H1 (cell line): Measurements from ENCODE around the gene SEC14L5. TPM values are rescaled to one million over a fixed set of nuclear protein-coding genes. Genes with fewer than 3 reads are reported as not detected.

Source experiments
- CTCF ChIA-PET: fragments of 300-600 bp; sonication (Branson Sonifier 250); formaldehyde crosslinking; loops from one replicate; lab custom pipeline; 2021; ENCODE audit not compliant: partially characterized antibody; lab: Charles Lee
- POLR2A ChIA-PET: fragments of 300-600 bp; sonication (Branson Sonifier 250); formaldehyde crosslinking; loops from one replicate; lab custom pipeline; 2021; ENCODE audit warnings: inconsistent platforms; ENCODE audit not compliant: partially characterized antibody; lab: Charles Lee
- DNase-seq, 2 experiments: peaks; one replicate each; pipeline versions ENCODE4 v3.0.0 to v3.0.0-alpha.2; 2010 to 2022; ENCODE audit warnings: low spot score in 2 of 2, low read depth in 1 of 2, mixed read lengths in 1 of 2
- FAIRE-seq: peaks from 2 replicates; lab custom pipeline; 2011; peaks lifted over from hg19 to GRCh38; lab: Jason Lieb, UNC
- H2AFZ ChIP-seq: 2 replicates; pipeline ENCODE4 v1.8.1; 2012; ENCODE audit warnings: low read length, inconsistent platforms
- H2AK5ac ChIP-seq: 2 replicates; pipeline ENCODE4 v1.6.1; 2013; ENCODE audit warnings: low read depth, low read length
- H2BK120ac ChIP-seq: replicated peaks from 2 replicates; pipeline ENCODE3; 2013; ENCODE audit warnings: low read depth, low read length, inconsistent platforms
- H2BK12ac ChIP-seq: 2 replicates; pipeline ENCODE4 v1.6.1; 2013; ENCODE audit warnings: low read depth, low read length
- H2BK15ac ChIP-seq: 2 replicates; pipeline ENCODE4 v1.6.1; 2013; ENCODE audit warnings: low read length
- H2BK20ac ChIP-seq: 2 replicates; pipeline ENCODE4 v1.6.1; 2013; ENCODE audit warnings: low read length
- H2BK5ac ChIP-seq: 2 replicates; pipeline ENCODE4 v1.6.1; 2013; ENCODE audit warnings: low read depth, low read length
- H3K14ac ChIP-seq: 2 replicates; pipeline ENCODE4 v1.6.1; 2013; ENCODE audit warnings: inconsistent platforms; ENCODE audit not compliant: insufficient read length
- H3K18ac ChIP-seq: 2 replicates; pipeline ENCODE4 v1.6.1; 2013; ENCODE audit warnings: low read length; ENCODE audit errors: extremely low read depth
- H3K23ac ChIP-seq: 2 replicates; pipeline ENCODE4 v1.6.1; 2013; ENCODE audit warnings: inconsistent platforms; ENCODE audit not compliant: insufficient read length
- H3K23me2 ChIP-seq: 2 replicates; pipeline ENCODE4 v1.6.1; 2013; ENCODE audit warnings: low read depth, low read length
- H3K27ac ChIP-seq: 2 replicates; pipeline ENCODE4 v1.6.1; 2011; ENCODE audit warnings: low read depth, low read length, inconsistent platforms
- H3K27me3 ChIP-seq, 4 experiments: replicated peaks in 1 of 4; 1 replicate in 1 of 4; 2 replicates in 3 of 4; pipeline versions ENCODE4 v1.6.1 to v1.8.1; 2011 to 2013; ENCODE audit warnings: low read length in 3 of 4, mild to moderate bottlenecking in 3 of 4, inconsistent platforms in 2 of 4, mixed read lengths in 2 of 4, moderate library complexity in 1 of 4; ENCODE audit not compliant: control insufficient read depth in 3 of 4, insufficient read depth in 3 of 4; ENCODE audit errors: extremely low read depth in 1 of 4
- H3K36me3 ChIP-seq, 4 experiments: 2 replicates each; pipeline versions ENCODE4 v1.6.1 to v1.8.1; 2011 to 2013; ENCODE audit warnings: mild to moderate bottlenecking in 4 of 4, low read length in 3 of 4, moderate library complexity in 2 of 4, control low read depth in 1 of 4, inconsistent platforms in 1 of 4; ENCODE audit not compliant: insufficient read depth in 4 of 4, control insufficient read depth in 2 of 4
- H3K4ac ChIP-seq: replicated peaks from 2 replicates; pipeline ENCODE3; 2013; ENCODE audit warnings: low read length, low read depth, mixed read lengths, inconsistent platforms; ENCODE audit not compliant: insufficient read length
- H3K4me1 ChIP-seq, 4 experiments: replicated peaks in 1 of 4; 1 replicate in 1 of 4; 2 replicates in 3 of 4; pipeline versions ENCODE4 v1.6.1 to v1.8.1; 2011 to 2013; ENCODE audit warnings: low read length in 3 of 4, inconsistent platforms in 2 of 4, mixed read lengths in 1 of 4; ENCODE audit not compliant: insufficient read depth in 4 of 4, control insufficient read depth in 3 of 4
- H3K4me2 ChIP-seq, 2 experiments: 2 replicates each; pipeline versions ENCODE4 v1.6.1 to v1.8.1; 2011 to 2013; ENCODE audit warnings: low read depth in 2 of 2, low read length in 2 of 2, control low read depth in 1 of 2, inconsistent platforms in 1 of 2, mild to moderate bottlenecking in 1 of 2; ENCODE audit not compliant: insufficient read depth in 1 of 2
- H3K4me3 ChIP-seq, 4 experiments: fragments of 200-600, 300-600 bp in 1 of 4; sonication (generic), shearing (Covaris generic), sonication (Bioruptor Twin) in 1 of 4; 2 replicates each; pipeline versions ENCODE4 v1.5.1 to v1.8.1; 2011 to 2016; ENCODE audit warnings: low read length in 4 of 4, low read depth in 3 of 4, control low read depth in 2 of 4, inconsistent platforms in 2 of 4, mild to moderate bottlenecking in 2 of 4, mixed read lengths in 1 of 4, moderate library complexity in 1 of 4; ENCODE audit not compliant: insufficient read depth in 2 of 4; ENCODE audit errors: extremely low read depth in 1 of 4
- H3K56ac ChIP-seq: replicated peaks from 2 replicates; pipeline ENCODE3; 2013; ENCODE audit warnings: low read depth, mild to moderate bottlenecking, mixed read lengths, low read length, inconsistent platforms; ENCODE audit not compliant: insufficient read length
- H3K79me1 ChIP-seq: 2 replicates; pipeline ENCODE4 v1.6.1; 2013; ENCODE audit warnings: low read depth, low read length, control low read depth
- H3K79me2 ChIP-seq, 2 experiments: 2 replicates each; pipeline versions ENCODE4 v1.6.1 to v1.8.1; 2012 to 2013; ENCODE audit warnings: low read length in 2 of 2, mild to moderate bottlenecking in 2 of 2, inconsistent platforms in 1 of 2; ENCODE audit not compliant: insufficient read depth in 2 of 2, control insufficient read depth in 1 of 2
- H3K9ac ChIP-seq, 4 experiments: replicated peaks in 1 of 4; 1 replicate in 1 of 4; 2 replicates in 3 of 4; pipeline versions ENCODE4 v1.6.1 to v1.8.1; 2011 to 2013; ENCODE audit warnings: low read depth in 3 of 4, low read length in 3 of 4, control low read depth in 2 of 4, mild to moderate bottlenecking in 2 of 4, moderate library complexity in 2 of 4, inconsistent platforms in 1 of 4; ENCODE audit errors: extremely low read depth in 1 of 4
- H3K9me3 ChIP-seq, 2 experiments: 2 replicates each; pipeline versions ENCODE4 v1.6.1 to v1.8.1; 2012 to 2013; ENCODE audit warnings: mild to moderate bottlenecking in 2 of 2, moderate library complexity in 2 of 2, control low read depth in 1 of 2, inconsistent platforms in 1 of 2, low read depth in 1 of 2, low read length in 1 of 2, mixed read lengths in 1 of 2; ENCODE audit not compliant: insufficient read depth in 2 of 2
- H4K20me1 ChIP-seq, 2 experiments: replicated peaks in 1 of 2; 2 replicates each; pipeline versions ENCODE3 to v1.8.1; 2011 to 2013; ENCODE audit warnings: inconsistent platforms in 2 of 2, low read length in 2 of 2, mild to moderate bottlenecking in 1 of 2; ENCODE audit not compliant: insufficient read depth in 2 of 2, control insufficient read depth in 1 of 2
- H4K5ac ChIP-seq: 2 replicates; pipeline ENCODE4 v1.6.1; 2013; ENCODE audit warnings: low read length, low read depth, mixed read lengths, inconsistent platforms; ENCODE audit not compliant: insufficient read length
- H4K8ac ChIP-seq: 2 replicates; pipeline ENCODE4 v1.8.0; 2013; ENCODE audit warnings: mild to moderate bottlenecking, moderate library complexity, low read length, inconsistent platforms; ENCODE audit not compliant: insufficient read depth; ENCODE audit errors: extremely low read depth
- H4K91ac ChIP-seq: replicated peaks from 2 replicates; pipeline ENCODE3; 2013; ENCODE audit warnings: low read length, mixed read lengths, inconsistent platforms; ENCODE audit not compliant: insufficient read length
- ATF3 ChIP-seq: IDR thresholded peaks from 2 replicates; pipeline ENCODE4 v1.6.1; 2011; ENCODE audit warnings: low read depth, mild to moderate bottlenecking, low read length; ENCODE audit not compliant: insufficient read depth
- CBX5 ChIP-seq: fragments of 300-800, 300-1000 bp; sonication (generic); IDR thresholded peaks from 2 replicates; pipeline ENCODE4 v1.7.1; 2016; ENCODE audit warnings: antibody characterized with exemption, low read length, low read depth
- CEBPB ChIP-seq: IDR thresholded peaks from 2 replicates; pipeline ENCODE4 v1.6.1; 2012; ENCODE audit warnings: low read depth, low read length
- CHD1 ChIP-seq: IDR thresholded peaks from 2 replicates; pipeline ENCODE4 v1.6.1; 2012; ENCODE audit warnings: low read depth, low read length, improper control_type of control experiment
- FOSL1 ChIP-seq: IDR thresholded peaks from 2 replicates; pipeline ENCODE4 v1.6.1; 2011; ENCODE audit warnings: mild to moderate bottlenecking, low read depth, low read length, moderate library complexity; ENCODE audit not compliant: insufficient read depth
- GTF2F1 ChIP-seq: IDR thresholded peaks from 2 replicates; pipeline ENCODE4 v1.6.1; 2012; ENCODE audit warnings: low read depth, low read length, improper control_type of control experiment, borderline replicate concordance
- JUN ChIP-seq: IDR thresholded peaks from 2 replicates; pipeline ENCODE4 v1.6.1; 2011; ENCODE audit warnings: low read depth, mild to moderate bottlenecking, improper control_type of control experiment, low read length
- RAD21 ChIP-seq, 2 experiments: IDR thresholded peaks in 1 of 2; conservative IDR thresholded peaks in 1 of 2; 2 replicates each; pipeline ENCODE4 v1.6.1; 2011; ENCODE audit warnings: low read depth in 2 of 2, low read length in 2 of 2, improper control_type of control experiment in 1 of 2, inconsistent platforms in 1 of 2, mild to moderate bottlenecking in 1 of 2, moderate library complexity in 1 of 2
- SP4 ChIP-seq: IDR thresholded peaks from 2 replicates; pipeline ENCODE4 v1.6.1; 2012; ENCODE audit warnings: low read length, inconsistent platforms
- SUZ12 ChIP-seq: fragments of 200-600 bp; sonication (generic); IDR thresholded peaks from 2 replicates; pipeline ENCODE4 v1.6.1; 2012; ENCODE audit warnings: mild to moderate bottlenecking, inconsistent platforms, low read length, moderate library complexity, mixed read lengths
- TAF1 ChIP-seq: IDR thresholded peaks from 2 replicates; pipeline ENCODE4 v1.6.1; 2011; ENCODE audit warnings: mild to moderate bottlenecking, low read depth, low read length
- TEAD4 ChIP-seq: IDR thresholded peaks from 2 replicates; pipeline ENCODE4 v1.6.1; 2012; ENCODE audit warnings: low read depth, low read length, inconsistent platforms, mixed read lengths
- YY1 ChIP-seq: IDR thresholded peaks from 2 replicates; pipeline ENCODE4 v1.6.1; 2011; ENCODE audit warnings: low read depth, mild to moderate bottlenecking, low read length
- WGBS, 2 experiments: shearing (Covaris generic) in 1 of 2; methylation state at CpG; one replicate each; pipeline versions ENCODE4 v1.1.6 to v1.1.7; 2013 to 2015; ENCODE audit warnings: low lambda C conversion rate in 2 of 2, mixed read lengths in 2 of 2, inconsistent platforms in 1 of 2, low coverage in 1 of 2, missing lambda C conversion rate in 1 of 2; ENCODE audit not compliant: insufficient replicate concordance in 2 of 2, insufficient coverage in 1 of 2, insufficient read length in 1 of 2; ENCODE audit errors: extremely low coverage in 1 of 2, missing lambda C conversion rate in 1 of 2; 5-methylcytosine and 5-hydroxymethylcytosine counted together
- polyA plus RNA-seq, 7 experiments: library from polyadenylated mRNA; depleted of rRNA in 3 of 7; stranded (reverse) in 5 of 7; unstranded in 2 of 7; fragments of >200 nt in 5 of 7; fragments of 200-250 nt in 2 of 7; gene quantifications; 1 replicate in 5 of 7; 2 replicates in 1 of 7; 4 replicates in 1 of 7; pipeline versions ENCODE4 v1.2.1 to v1.2.3, GENCODE V29; 2011 to 2013; ENCODE audit warnings: missing spikeins in 2 of 7, mixed read lengths in 2 of 7
- total RNA-seq: library from RNA; stranded (reverse); fragmentation: NEBNext Ultra II Directional; extraction: Animal tissue kit (Norgen Biotek cat#: 25700); gene quantifications from 2 replicates; pipeline ENCODE4 v1.2.1, GENCODE V29; 2021

SEC14L5 gene
- total and polyA plus RNA-seq, 2 of the 8 experiments (the other 6 are each of a cell fraction or from before 2014, with no cell fraction given), result 1.9 to 3.0 TPM

DNA sequence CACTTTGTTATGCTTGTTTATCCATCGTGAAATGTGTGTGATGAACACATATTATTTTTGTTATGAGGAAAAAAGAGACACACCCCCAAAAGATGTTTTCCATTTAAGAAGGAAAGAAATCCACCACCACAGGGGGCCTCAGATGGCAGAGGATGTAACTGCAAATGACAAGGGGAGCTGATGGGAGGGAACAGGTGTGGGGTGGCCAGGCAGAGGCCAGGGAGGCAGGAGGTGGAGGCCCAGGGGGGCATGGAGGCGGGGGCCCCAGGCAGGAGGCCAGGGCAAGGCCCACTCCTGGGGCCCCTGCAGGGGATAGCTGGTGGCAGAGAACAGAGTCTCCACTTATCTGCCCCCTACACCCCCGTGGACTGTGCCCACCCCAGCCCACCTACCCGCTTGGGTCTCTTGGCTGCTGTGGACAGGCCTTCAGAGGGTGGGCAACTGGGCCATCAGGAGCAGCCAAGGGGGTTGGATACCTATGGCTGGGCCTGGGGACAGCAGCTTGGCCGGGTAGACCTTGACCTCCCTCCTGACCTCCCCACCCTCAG is 49.2 kb upstream of the SEC14L5 start:
- Histone ChIP-seq H3K79me2 (no peaks in the 10 kb centered on the region), H3K9me3 (no peaks in the 10 kb centered on the region), H3K4me1 (peaks cover 0 to 2% (median 0%) of the 10 kb centered on the region in 4 experiments; a peak in 1 of 7 replicates), H2BK20ac (no peak overlapping the region), H4K91ac (no peak overlapping the region), H2BK120ac (no peak overlapping the region), H4K5ac (no peak overlapping the region), H3K23ac (no peak overlapping the region), H3K9ac (no peak overlapping the region), H3K4me2 (no peak overlapping the region), H3K14ac (no peak overlapping the region), H3K56ac (no peak overlapping the region), H4K8ac (no peak overlapping the region), H3K27me3 (no peaks in the 10 kb centered on the region), H3K23me2 (no peaks in the 10 kb centered on the region; the same call in 1 of the 2 replicates), H4K20me1 (no peaks in the 10 kb centered on the region), H2AK5ac (no peak overlapping the region), H2BK15ac (no peak overlapping the region), H3K27ac (no peak overlapping the region), H2AFZ (no peak overlapping the region), H3K4ac (no peak overlapping the region), H3K4me3 (no peak overlapping the region), H2BK5ac (no peak overlapping the region), H3K79me1 (no peaks in the 10 kb centered on the region), H3K36me3 (no peaks in the 10 kb centered on the region), H2BK12ac (no peak overlapping the region), H3K18ac (no peak overlapping the region)
- CTCF ChIA-PET, result interaction anchor here (1.4 kb wide), 1 partner anchor 8 kb away, joined by 7 read pairs; no protein-coding TSS in a partner anchor
- DNase-seq (no peak), FAIRE-seq (no peak)
- 89% methylated on average over 5 of the region's 5 CpGs; no CpG with 5 or more reads in 1 of the 2 experiments for WGBS, 2 experiments
- POLR2A ChIA-PET, result no interaction called here
- no peak for TF ChIP-seq SP4
- no peak for TF ChIP-seq SUZ12
- TF ChIP-seq GTF2F1, result no peak
- no peak for TF ChIP-seq JUN
- no peak for TF ChIP-seq RAD21 (IDR thresholded peaks at IDR 0.05 in 1 of 2, conservative IDR thresholded peaks at IDR 0.05 in 1 of 2; ENCODE audit: low read depth in 2 of 2, low read length in 2 of 2)
- no peak for TF ChIP-seq TEAD4
- TF ChIP-seq CEBPB, result no peak
- TF ChIP-seq TAF1, result no peak
- no peak for TF ChIP-seq ATF3
- no peak for TF ChIP-seq YY1
- TF ChIP-seq CBX5, result no peak
- no peak for TF ChIP-seq CHD1
- no peak for TF ChIP-seq FOSL1
